ENCODE measurements around the gene GPRC5B.

Gene GPRC5B

GRCh38 chr16:19842426-19843157 lies 42.1 kb downstream of the GPRC5B start:
- no peak for DNase-seq

GRCh38 chr16:19841184-19841583 lies 43.5 kb downstream of the GPRC5B start:
- no peak for DNase-seq

- no peak for DNase-seq
Observed at GRCh38 chr16:19840524-19841110, 44.0 kb downstream of the GPRC5B start.

- DNase-seq = no peak
Observed at GRCh38 chr16:19837984-19838707, 46.5 kb downstream of the GPRC5B start.

GRCh38 chr16:19837331-19837980 lies 47.2 kb downstream of the GPRC5B start:
- no peak for DNase-seq

- peak; percentile 12 to 57 for DNase-seq
Observed at GRCh38 chr16:19835968-19836421, 48.7 kb downstream of the GPRC5B start.

- DNase-seq = no peak
Observed at GRCh38 chr16:19835196-19835595, 49.5 kb downstream of the GPRC5B start.

- DNase-seq = no peak
Observed at GRCh38 chr16:19833581-19833980, 51.1 kb downstream of the GPRC5B start.

- DNase-seq = no peak
Observed at GRCh38 chr16:19833176-19833575, 51.5 kb downstream of the GPRC5B start.

- DNase-seq = no peak
Observed at GRCh38 chr16:19831678-19832077, 53.0 kb downstream of the GPRC5B start.

- no peak for DNase-seq
Observed at GRCh38 chr16:19830902-19831560, 53.6 kb downstream of the GPRC5B start.

- DNase-seq = no peak
Observed at GRCh38 chr16:19829844-19830692, 54.6 kb downstream of the GPRC5B start.

GRCh38 chr16:19824216-19824615 lies 60.4 kb downstream of the GPRC5B start:
- no peak for DNase-seq

GRCh38 chr16:19823322-19823721 lies 61.3 kb downstream of the GPRC5B start:
- no peak for DNase-seq

GRCh38 chr16:19822533-19822932 lies 62.1 kb downstream of the GPRC5B start:
- peak; percentile 30 to 63 for DNase-seq

GRCh38 chr16:19817875-19818274 lies 66.8 kb downstream of the GPRC5B start:
- DNase-seq = no peak

GRCh38 chr16:19817122-19817521 lies 67.5 kb downstream of the GPRC5B start:
- no peak for DNase-seq

GRCh38 chr16:19815418-19815817 lies 69.2 kb downstream of the GPRC5B start:
- DNase-seq = no peak

GRCh38 chr16:19812986-19813385 lies 71.7 kb downstream of the GPRC5B start:
- no peak for DNase-seq

- peak; percentile 13 to 49 for DNase-seq
Observed at GRCh38 chr16:19810817-19811731, 73.6 kb downstream of the GPRC5B start.

- DNase-seq = no peak
Observed at GRCh38 chr16:19809693-19810092, 75.0 kb downstream of the GPRC5B start.
